Parathyroid adenoma (tissue), 2 donors: ENCODE results near the gene GPS2.

Experiments
- H2AFZ ChIP-seq: fragments of 300-600 bp; sonication (generic); one replicate; pipeline ENCODE4 v1.7.0; 2017; ENCODE audit warnings: antibody characterized with exemption, mild to moderate bottlenecking
- H3K27ac ChIP-seq: fragments of 300-600 bp; sonication (generic); one replicate; pipeline ENCODE4 v1.7.0; 2017
- H3K27me3 ChIP-seq: fragments of 300-600 bp; sonication (generic); one replicate; pipeline ENCODE4 v1.7.0; 2017; ENCODE audit warnings: low read length; ENCODE audit not compliant: control insufficient read depth, insufficient read depth
- H3K36me3 ChIP-seq: fragments of 300-600 bp; sonication (generic); one replicate; pipeline ENCODE4 v1.7.0; 2017; ENCODE audit warnings: low read length; ENCODE audit not compliant: control insufficient read depth, insufficient read depth
- H3K4me1 ChIP-seq: fragments of 300-600 bp; sonication (generic); one replicate; pipeline ENCODE4 v1.7.0; 2017; ENCODE audit warnings: control low read depth
- H3K4me2 ChIP-seq: fragments of 300-600 bp; sonication (generic); one replicate; pipeline ENCODE4 v1.7.0; 2017; ENCODE audit warnings: low read length
- H3K4me3 ChIP-seq: fragments of 300-600 bp; sonication (generic); one replicate; pipeline ENCODE4 v1.7.0; 2017; ENCODE audit warnings: low read depth, low read length
- H3K79me2 ChIP-seq: fragments of 300-600 bp; sonication (generic); one replicate; pipeline ENCODE4 v1.7.0; 2017; ENCODE audit warnings: control low read depth
- H3K9ac ChIP-seq: fragments of 300-600 bp; sonication (generic); one replicate; pipeline ENCODE4 v1.7.0; 2017; ENCODE audit warnings: mild to moderate bottlenecking
- H3K9me3 ChIP-seq: fragments of 300-600 bp; sonication (generic); one replicate; pipeline ENCODE4 v1.7.0; 2017; ENCODE audit warnings: low read length; ENCODE audit not compliant: control insufficient read depth
- TF ChIP-seq, protein P1 (sequence below): fragments of 300-600 bp; sonication (generic); IDR thresholded peaks from one replicate; pipeline ENCODE4 v1.7.0; 2017; ENCODE audit warnings: antibody characterized with exemption, mild to moderate bottlenecking
- donor health status: primary hyperparathyroidism.

The GPS2 gene

GRCh38 chr17:7352910-7353635 lies 37.9 kb upstream of the GPS2 start:
- Histone ChIP-seq H3K9me3 (no peaks in the 10 kb centered on the region), H3K79me2 (no peaks in the 10 kb centered on the region), H3K4me3 (peak overlapping the region; percentile 82), H3K4me1 (peaks cover 30% of the 10 kb centered on the region), H3K4me2 (peak overlapping the region; percentile 70), H3K27me3 (no peaks in the 10 kb centered on the region), H3K27ac (no peak overlapping the region), H3K9ac (no peak overlapping the region), H2AFZ (no peak overlapping the region), H3K36me3 (no peaks in the 10 kb centered on the region)
- TF ChIP-seq, protein P1, sequence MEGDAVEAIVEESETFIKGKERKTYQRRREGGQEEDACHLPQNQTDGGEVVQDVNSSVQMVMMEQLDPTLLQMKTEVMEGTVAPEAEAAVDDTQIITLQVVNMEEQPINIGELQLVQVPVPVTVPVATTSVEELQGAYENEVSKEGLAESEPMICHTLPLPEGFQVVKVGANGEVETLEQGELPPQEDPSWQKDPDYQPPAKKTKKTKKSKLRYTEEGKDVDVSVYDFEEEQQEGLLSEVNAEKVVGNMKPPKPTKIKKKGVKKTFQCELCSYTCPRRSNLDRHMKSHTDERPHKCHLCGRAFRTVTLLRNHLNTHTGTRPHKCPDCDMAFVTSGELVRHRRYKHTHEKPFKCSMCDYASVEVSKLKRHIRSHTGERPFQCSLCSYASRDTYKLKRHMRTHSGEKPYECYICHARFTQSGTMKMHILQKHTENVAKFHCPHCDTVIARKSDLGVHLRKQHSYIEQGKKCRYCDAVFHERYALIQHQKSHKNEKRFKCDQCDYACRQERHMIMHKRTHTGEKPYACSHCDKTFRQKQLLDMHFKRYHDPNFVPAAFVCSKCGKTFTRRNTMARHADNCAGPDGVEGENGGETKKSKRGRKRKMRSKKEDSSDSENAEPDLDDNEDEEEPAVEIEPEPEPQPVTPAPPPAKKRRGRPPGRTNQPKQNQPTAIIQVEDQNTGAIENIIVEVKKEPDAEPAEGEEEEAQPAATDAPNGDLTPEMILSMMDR = no peak

- Histone ChIP-seq H2AFZ (peak overlapping the region; percentile 99), H3K4me2 (peak overlapping the region; percentile 70), H3K9ac (peak overlapping the region; percentile 95), H3K4me1 (peaks cover 34% of the 10 kb centered on the region), H3K4me3 (peak overlapping the region; percentile 82), H3K79me2 (no peaks in the 10 kb centered on the region), H3K27ac (peak overlapping the region; percentile 99), H3K27me3 (no peaks in the 10 kb centered on the region), H3K9me3 (no peaks in the 10 kb centered on the region), H3K36me3 (no peaks in the 10 kb centered on the region)
- TF ChIP-seq, protein P1 = no peak
Measured at GRCh38 chr17:7352503-7352889, 37.3 kb upstream of the GPS2 start.

DNA sequence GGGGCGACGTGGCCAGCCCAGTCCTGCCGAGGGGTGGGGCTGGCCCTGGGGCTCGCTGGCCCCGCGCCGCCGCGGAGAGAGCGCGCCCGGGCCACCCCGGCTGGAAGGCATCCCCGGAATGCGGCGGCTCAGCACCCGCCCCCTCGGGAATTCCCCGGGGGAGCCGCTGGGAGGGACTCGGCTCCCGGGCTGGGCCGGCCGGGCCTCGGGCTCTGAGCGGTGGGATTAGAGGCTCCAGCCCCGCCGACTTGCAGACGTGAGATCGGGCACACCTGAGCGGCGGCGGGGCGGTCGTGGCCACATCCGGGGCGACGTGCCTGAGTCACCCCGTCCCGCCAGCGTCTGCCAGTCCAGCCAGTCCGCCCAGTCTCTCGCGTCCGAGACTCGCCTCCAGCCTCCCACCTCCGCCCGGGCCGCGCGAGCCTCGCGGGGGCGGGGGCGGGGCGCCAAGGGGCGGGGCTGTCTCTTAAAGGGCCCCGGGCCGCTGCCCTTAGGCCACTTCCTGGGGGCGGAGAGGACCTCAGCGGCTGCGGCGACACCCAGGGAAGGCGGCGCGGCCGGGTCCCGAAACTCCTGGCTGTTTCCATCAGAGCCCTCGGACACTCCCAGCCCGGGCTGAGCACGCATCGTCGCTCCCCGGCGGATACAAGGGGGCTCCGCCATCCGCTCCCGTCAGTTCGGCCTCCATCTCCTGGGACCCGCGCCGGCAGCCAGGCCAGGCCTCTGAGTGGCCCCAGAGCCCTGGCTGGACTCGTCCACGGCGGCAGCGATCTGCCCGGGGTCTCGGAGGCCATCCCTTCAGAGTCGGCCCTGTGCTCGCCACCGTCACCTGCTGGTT lies 36.7 kb upstream of the GPS2 start, which contains the start of gene KCTD11:
TSS of gene KCTD11 (plus strand) at position 498 of the 838 bp plus-strand sequence.
- peak within 1 kb of the TSS; percentile 95 for H3K9ac ChIP-seq
- H3K36me3 ChIP-seq = no peaks in the 10 kb centered on the region
- peaks cover 36% of the 10 kb centered on the region for H3K4me1 ChIP-seq
- TF ChIP-seq, protein P1 = peak; percentile 75
- peak within 1 kb of the TSS; percentile 99 for H3K27ac ChIP-seq
- H3K9me3 ChIP-seq = no peaks in the 10 kb centered on the region
- H3K79me2 ChIP-seq = no peaks in the 10 kb centered on the region
- H2AFZ ChIP-seq = peak within 1 kb of the TSS; percentile 99
- H3K4me2 ChIP-seq = peak within 1 kb of the TSS; percentile 70
- H3K27me3 ChIP-seq = no peaks in the 10 kb centered on the region
- H3K4me3 ChIP-seq = peak within 1 kb of the TSS; percentile 82

DNA sequence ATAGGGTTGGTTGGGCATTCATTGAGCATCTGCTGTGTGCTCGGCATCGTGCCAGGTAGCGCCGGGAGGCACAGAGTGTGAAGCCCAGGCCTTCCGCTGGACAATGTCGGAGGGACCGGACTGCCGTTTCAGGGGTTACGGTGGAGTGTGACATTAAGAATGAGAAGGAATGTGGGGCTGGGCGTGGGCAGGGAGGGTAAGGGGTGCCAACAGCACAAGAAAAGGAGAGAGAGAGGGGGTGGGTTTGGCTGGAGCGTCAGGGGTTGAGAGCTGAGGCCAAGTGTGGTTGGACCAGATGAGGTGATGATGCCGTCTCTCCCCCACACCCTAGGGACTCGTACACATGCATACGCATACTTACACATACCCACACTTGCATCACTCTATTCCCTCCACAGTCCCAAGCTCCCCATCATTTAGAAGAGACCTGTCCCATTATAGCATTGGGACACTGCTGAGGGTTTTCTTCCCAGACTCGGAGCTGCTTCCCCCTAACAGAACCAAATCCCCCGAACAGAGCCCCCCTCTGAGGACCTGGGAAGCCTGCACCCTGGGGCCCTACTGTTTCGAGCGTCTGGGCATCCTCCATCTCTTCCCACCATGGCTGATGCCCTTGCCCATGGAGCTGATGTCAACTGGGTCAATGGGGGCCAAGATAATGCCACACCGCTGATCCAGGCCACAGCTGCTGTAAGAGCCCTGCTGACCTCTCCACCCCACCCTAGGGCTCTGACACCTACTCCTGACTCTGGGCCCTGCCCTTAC lies 33.5 kb upstream of the GPS2 start:
- H3K27me3 ChIP-seq = no peaks in the 10 kb centered on the region
- H2AFZ ChIP-seq = peak overlapping the region; percentile 25
- H3K4me2 ChIP-seq = no peak overlapping the region
- H3K79me2 ChIP-seq = no peaks in the 10 kb centered on the region
- peaks cover 33% of the 10 kb centered on the region for H3K4me1 ChIP-seq
- peak overlapping the region; percentile 99 for H3K27ac ChIP-seq
- H3K36me3 ChIP-seq = no peaks in the 10 kb centered on the region
- H3K9ac ChIP-seq = no peak overlapping the region
- H3K4me3 ChIP-seq = no peak overlapping the region
- TF ChIP-seq, protein P1 = no peak
- no peaks in the 10 kb centered on the region for H3K9me3 ChIP-seq
